Peyer's patch (tissue), 4 donors: Measurements from ENCODE around the gene SRSF4. TPM values are rescaled to one million over a fixed set of nuclear protein-coding genes. Genes with fewer than 3 reads are reported as not detected.

ENCODE experiments used
- DNase-seq, 3 donors: peaks; one replicate each; pipeline ENCODE4 v3.0.0-alpha.2; 2017 to 2019
- H3K27ac ChIP-seq, 4 donors: fragments of 200-600 bp; sonication (generic); one replicate each; pipeline ENCODE4 v1.5.1; 2016 to 2019
- H3K27me3 ChIP-seq, 2 donors: fragments of 200-600 bp; sonication (generic); one replicate each; pipeline ENCODE4 v1.5.1; 2019
- H3K36me3 ChIP-seq, 3 donors: fragments of 200-600 bp; sonication (generic); one replicate each; pipeline ENCODE4 v1.5.1; 2016 to 2019
- H3K4me1 ChIP-seq, 4 donors: fragments of 200-600 bp; sonication (generic); one replicate each; pipeline ENCODE4 v1.5.1; 2016 to 2019
- H3K4me3 ChIP-seq, 4 donors: fragments of 200-600 bp; sonication (generic); 1 replicate in 3 of 4; 2 replicates in 1 of 4; pipeline ENCODE4 v1.5.1; 2016 to 2019; ENCODE audit warnings: mild to moderate bottlenecking in 1 of 4
- H3K9me3 ChIP-seq, 4 donors: fragments of 200-600 bp; sonication (generic); one replicate each; pipeline ENCODE4 v1.5.1; 2016 to 2019; ENCODE audit warnings: mild to moderate bottlenecking in 1 of 4
- POLR2A ChIP-seq, 2 donors: fragments of 450-650 bp; IDR thresholded peaks; one replicate each; pipeline ENCODE4 v1.5.1; 2017; ENCODE audit warnings: antibody characterized with exemption in 2 of 2, mild to moderate bottlenecking in 2 of 2, moderate library complexity in 2 of 2
- total RNA-seq, 4 donors: library from RNA; depleted of rRNA; stranded (reverse); fragments of >200 nt; gene quantifications; one replicate each; pipeline ENCODE4 v1.1.0, GENCODE V29; 2016
- TF ChIP-seq, protein P1 (sequence below), 6 experiments: fragments of 450-650 bp in 4 of 6; fragments of 200-600 bp in 2 of 6; sonication (generic) in 1 of 6; IDR thresholded peaks; one replicate each; pipeline ENCODE4 v1.5.1; 2017 to 2019; ENCODE audit warnings: antibody characterized with exemption in 6 of 6, mild to moderate bottlenecking in 3 of 6, moderate library complexity in 1 of 6

The SRSF4 gene
- total RNA-seq, 4 donors from 2014 or later, result 62.7 to 153 (median 88.8) TPM

DNA sequence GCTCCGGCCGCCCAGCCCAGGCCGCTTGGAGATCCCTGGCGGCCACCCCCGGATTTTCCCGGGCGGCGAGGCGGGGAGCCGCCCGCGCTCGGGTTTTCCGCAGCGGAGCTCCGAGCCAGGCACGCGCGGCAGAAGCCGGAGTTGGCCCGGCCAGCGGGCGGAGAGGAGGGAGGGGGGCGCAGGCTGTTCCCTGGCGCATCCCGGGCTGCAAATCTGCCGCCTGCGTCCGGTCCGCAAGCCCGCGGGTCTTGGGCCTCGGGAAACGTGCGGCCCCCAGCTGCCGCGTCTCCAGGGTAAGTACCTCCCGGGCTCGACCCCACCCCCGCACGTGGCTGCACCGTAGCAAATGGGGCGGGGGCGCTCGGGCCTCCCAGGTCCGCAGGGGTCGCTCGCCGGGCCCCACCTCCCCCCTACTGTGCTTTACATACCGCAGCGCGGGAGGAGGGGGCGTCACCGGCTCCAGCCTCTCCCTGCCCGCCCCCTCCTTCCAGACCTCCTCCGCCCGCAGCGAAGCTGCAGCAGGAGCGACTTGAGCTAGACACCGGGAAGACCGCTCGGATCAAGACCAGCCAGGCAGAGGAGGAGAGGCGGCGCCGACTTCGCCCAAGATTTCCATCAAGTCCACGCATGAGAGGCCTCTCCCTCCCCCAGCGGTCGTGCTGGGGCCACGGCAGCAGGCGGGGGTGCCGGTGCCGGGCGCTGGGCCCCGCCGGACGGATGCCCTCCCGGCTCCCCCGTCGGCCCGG, 59.6 kb downstream of the SRSF4 start:
- H3K27me3 ChIP-seq, result peaks cover 0 to 16% of the 10 kb centered on the region in 2 donors
- peaks cover 9 to 45% (median 27%) of the 10 kb centered on the region in 4 donors for H3K4me1 ChIP-seq
- H3K36me3 ChIP-seq, result peaks cover 0 to 10% (median 0%) of the 10 kb centered on the region in 3 donors
- TF ChIP-seq, protein P1, sequence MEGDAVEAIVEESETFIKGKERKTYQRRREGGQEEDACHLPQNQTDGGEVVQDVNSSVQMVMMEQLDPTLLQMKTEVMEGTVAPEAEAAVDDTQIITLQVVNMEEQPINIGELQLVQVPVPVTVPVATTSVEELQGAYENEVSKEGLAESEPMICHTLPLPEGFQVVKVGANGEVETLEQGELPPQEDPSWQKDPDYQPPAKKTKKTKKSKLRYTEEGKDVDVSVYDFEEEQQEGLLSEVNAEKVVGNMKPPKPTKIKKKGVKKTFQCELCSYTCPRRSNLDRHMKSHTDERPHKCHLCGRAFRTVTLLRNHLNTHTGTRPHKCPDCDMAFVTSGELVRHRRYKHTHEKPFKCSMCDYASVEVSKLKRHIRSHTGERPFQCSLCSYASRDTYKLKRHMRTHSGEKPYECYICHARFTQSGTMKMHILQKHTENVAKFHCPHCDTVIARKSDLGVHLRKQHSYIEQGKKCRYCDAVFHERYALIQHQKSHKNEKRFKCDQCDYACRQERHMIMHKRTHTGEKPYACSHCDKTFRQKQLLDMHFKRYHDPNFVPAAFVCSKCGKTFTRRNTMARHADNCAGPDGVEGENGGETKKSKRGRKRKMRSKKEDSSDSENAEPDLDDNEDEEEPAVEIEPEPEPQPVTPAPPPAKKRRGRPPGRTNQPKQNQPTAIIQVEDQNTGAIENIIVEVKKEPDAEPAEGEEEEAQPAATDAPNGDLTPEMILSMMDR (IDR thresholded peaks at IDR 0.05), result no peak
- no peak for TF ChIP-seq POLR2A (IDR thresholded peaks at IDR 0.05)
- H3K9me3 ChIP-seq, result no peaks in the 10 kb centered on the region
- DNase-seq, result peak in 1 of 3 donors; percentile 53
- peak overlapping the region; percentile 68 to 94 (median 78) for H3K27ac ChIP-seq
- peak overlapping the region; percentile 45 to 67 (median 64) for H3K4me3 ChIP-seq

DNA sequence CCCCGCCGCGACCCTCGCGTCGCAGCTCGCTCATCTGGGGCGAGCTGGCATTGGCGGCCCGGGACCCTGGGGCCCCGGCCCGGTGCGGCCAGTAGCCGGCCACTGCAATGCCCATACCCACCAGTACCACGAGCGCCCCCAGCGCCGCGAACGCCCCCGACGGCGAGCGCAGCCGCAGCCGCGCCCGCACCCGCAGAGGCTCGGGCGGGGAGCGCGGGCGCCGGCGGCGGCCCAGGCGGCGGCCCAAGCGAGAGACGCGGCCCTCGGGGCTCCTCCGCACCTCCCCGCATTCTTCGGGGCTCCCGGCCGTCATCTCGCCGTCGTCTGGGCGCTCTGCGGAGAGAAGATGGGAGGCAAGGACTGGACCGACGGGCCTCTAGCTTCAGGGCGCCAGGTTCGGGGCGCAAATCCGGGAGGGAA, 60.2 kb downstream of the SRSF4 start:
- H3K36me3 ChIP-seq, result peaks cover 0 to 13% (median 0%) of the 10 kb centered on the region in 3 donors
- peak overlapping the region; percentile 45 to 67 (median 64) for H3K4me3 ChIP-seq
- TF ChIP-seq POLR2A (IDR thresholded peaks at IDR 0.05), result no peak
- TF ChIP-seq, protein P1 (IDR thresholded peaks at IDR 0.05), result no peak
- no peak for DNase-seq
- peaks cover 0 to 16% of the 10 kb centered on the region in 2 donors for H3K27me3 ChIP-seq
- H3K4me1 ChIP-seq, result peaks cover 9 to 45% (median 27%) of the 10 kb centered on the region in 4 donors
- no peaks in the 10 kb centered on the region for H3K9me3 ChIP-seq
- peak overlapping the region; percentile 68 to 94 (median 78) for H3K27ac ChIP-seq

DNA sequence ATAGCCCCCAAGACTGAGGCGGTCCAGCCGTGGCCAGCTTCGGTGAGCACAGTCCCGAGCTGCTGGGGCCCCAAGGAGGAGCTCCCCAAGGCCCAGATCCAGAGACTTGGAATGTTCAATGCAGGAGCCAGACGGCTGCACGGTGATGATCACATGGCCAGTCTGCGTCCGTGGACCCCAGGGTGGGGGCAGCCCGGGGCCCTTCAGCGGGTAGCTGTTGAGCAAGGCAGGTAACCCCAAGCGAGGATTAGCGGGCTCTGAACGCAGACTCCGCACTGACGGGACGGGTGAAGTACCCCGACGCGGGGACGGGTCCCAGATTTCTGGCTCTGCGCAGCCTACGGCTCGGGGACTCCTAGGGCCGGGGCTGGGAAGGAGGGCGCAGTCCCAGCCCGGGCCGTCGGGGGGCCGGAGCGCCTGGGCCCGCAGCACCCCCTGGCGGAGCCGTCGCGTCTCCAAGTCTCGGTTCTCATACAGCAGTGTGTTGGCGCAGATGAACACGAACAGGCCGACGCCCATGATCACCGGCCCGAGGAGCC, 60.7 kb downstream of the SRSF4 start:
- Histone ChIP-seq H3K27me3 (peaks cover 0 to 16% of the 10 kb centered on the region in 2 donors), H3K4me3 (peak overlapping the region in 3 of 4 donors; percentile 62 to 67 (median 65)), H3K27ac (peak overlapping the region in 3 of 4 donors; percentile 68 to 94 (median 81))

DNA sequence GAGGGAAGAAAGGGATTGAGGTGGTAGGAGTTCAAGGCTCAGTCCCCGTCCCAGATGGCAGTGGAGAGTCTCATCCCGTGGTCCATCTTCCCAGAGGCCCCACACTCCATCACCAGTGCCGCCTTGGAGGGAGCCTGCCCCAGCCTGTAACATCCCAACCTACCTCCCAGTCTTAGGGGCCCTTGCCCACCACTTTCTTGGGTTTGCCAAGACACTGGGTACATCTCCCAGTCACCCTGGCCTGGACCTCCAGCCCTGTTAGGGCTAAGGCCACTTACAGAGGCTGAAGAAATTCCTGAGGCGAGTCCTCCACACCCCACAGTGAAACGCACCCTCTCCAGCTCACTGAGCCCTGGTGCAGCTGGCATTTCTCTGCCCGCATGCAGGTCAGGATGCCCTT, 61.3 kb downstream of the SRSF4 start:
- Histone ChIP-seq H3K4me1 (peaks cover 9 to 40% (median 27%) of the 10 kb centered on the region in 4 donors), H3K27ac (peak overlapping the region in 2 of 4 donors; percentile 23 to 68), H3K27me3 (peaks cover 0 to 16% of the 10 kb centered on the region in 2 donors), H3K4me3 (no peak overlapping the region), H3K9me3 (no peaks in the 10 kb centered on the region), H3K36me3 (peaks cover 0 to 23% (median 0%) of the 10 kb centered on the region in 3 donors)
- TF ChIP-seq POLR2A (IDR thresholded peaks at IDR 0.05), result no peak
- TF ChIP-seq, protein P1 (IDR thresholded peaks at IDR 0.05), result no peak
- DNase-seq, result no peak

More for the DNA sequence above, 60.7 kb downstream of the SRSF4 start:
- Histone ChIP-seq H3K4me1 (peaks cover 9 to 45% (median 27%) of the 10 kb centered on the region in 4 donors), H3K9me3 (no peaks in the 10 kb centered on the region), H3K36me3 (peaks cover 0 to 17% (median 0%) of the 10 kb centered on the region in 3 donors)
- DNase-seq, result peak; percentile 47 to 73 (median 71)
- TF ChIP-seq, protein P1 (IDR thresholded peaks at IDR 0.05), result peak; percentile 43 to 79 (median 72)
- TF ChIP-seq POLR2A (IDR thresholded peaks at IDR 0.05), result no peak

DNA sequence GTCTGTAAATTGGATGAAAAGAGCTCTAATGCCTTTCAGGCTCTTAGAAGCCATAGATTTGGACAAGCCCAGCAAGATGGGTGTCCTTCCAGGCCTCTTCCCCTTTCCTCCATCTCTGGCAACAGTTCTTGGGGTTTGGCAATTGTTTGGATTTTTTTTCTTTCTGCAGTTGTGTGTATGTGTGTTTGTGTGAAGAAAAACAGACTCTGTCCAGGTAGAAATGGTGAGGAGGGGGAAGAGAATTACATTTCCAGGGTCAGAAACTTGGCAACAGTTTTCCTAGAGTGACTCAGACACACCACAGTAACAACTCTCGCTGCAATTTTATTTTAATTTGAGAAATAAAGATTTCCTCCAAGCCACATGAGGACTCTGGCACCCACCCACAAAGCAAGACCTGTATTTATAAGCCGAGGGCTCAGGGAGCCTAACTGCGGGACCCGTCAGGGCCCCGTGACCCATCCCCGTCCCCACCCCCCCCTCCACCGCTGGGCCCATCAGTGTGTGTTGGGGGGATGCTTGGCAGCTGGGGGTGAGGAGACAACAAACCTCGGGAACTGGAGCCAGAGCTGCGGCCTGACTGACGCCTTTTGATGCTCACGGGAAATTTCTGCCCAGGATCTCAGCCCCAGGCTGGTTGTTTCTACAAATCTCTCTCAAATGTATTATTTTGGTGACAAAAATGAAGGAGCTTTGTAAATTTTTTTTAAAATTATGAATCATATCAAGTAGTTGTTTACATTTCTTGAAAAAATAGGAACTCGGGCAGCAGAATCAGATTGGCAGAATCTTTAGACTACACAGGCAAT, 62.4 kb downstream of the SRSF4 start:
- Histone ChIP-seq H3K9me3 (no peaks in the 10 kb centered on the region), H3K36me3 (peaks cover 0 to 30% (median 0%) of the 10 kb centered on the region in 3 donors), H3K27me3 (peaks cover 0 to 9% of the 10 kb centered on the region in 2 donors), H3K27ac (peak overlapping the region in 1 of 4 donors; percentile 23), H3K4me1 (peaks cover 9 to 32% (median 23%) of the 10 kb centered on the region in 4 donors), H3K4me3 (no peak overlapping the region)
- DNase-seq, result no peak
- TF ChIP-seq POLR2A (IDR thresholded peaks at IDR 0.05), result no peak
- TF ChIP-seq, protein P1 (IDR thresholded peaks at IDR 0.05), result no peak
